Bone marrow (tissue), 2 donors: ENCODE measurements around the gene PSG6.
"Not testable (repeated sequence)": the region's sequence is repeated elsewhere in the genome, so short reads cannot be mapped to it uniquely, and the experiment has no call there.

Experiments used
- DNase-seq, 2 donors: peaks; one replicate each; lab custom pipeline; 2025; lab: John Stamatoyannopoulos, UW

The PSG6 gene

GRCh38 chr19:42917634-42918033 lies at the start of gene PSG6:
Gene PSG6, minus strand, starts transcription at chr19:42917894. Its CDS starts 102 bp downstream, at chr19:42917792.
- DNase-seq, result not testable (repeated sequence)

- no peak for DNase-seq
These were observed 47.5 kb upstream of the PSG6 start for GRCh38 chr19:42965176-42965575.

GRCh38 chr19:42961119-42961518 lies 43.4 kb upstream of the PSG6 start:
- DNase-seq, result no peak

GRCh38 chr19:42952126-42952525 lies 34.4 kb upstream of the PSG6 start:
- not testable (repeated sequence) for DNase-seq

GRCh38 chr19:42951476-42951875 lies 33.8 kb upstream of the PSG6 start:
- DNase-seq, result not testable (repeated sequence)

- DNase-seq, result no peak
These were observed 24.6 kb upstream of the PSG6 start for GRCh38 chr19:42942187-42942789.

- DNase-seq, result not testable (repeated sequence)
These were observed 19.4 kb upstream of the PSG6 start, which contains the start of gene PSG7 for GRCh38 chr19:42937107-42937506. Gene PSG7, minus strand, starts transcription at chr19:42937207. Its CDS starts 131 bp downstream, at chr19:42937076.

GRCh38 chr19:42934726-42935125 lies 17.0 kb upstream of the PSG6 start:
- DNase-seq, result not testable (repeated sequence)

GRCh38 chr19:42934183-42934582 lies 16.5 kb upstream of the PSG6 start:
- not testable (repeated sequence) for DNase-seq

GRCh38 chr19:42933412-42933811 lies 15.7 kb upstream of the PSG6 start:
- not testable (repeated sequence) for DNase-seq

- not testable (repeated sequence) for DNase-seq
These were observed 14.9 kb upstream of the PSG6 start for GRCh38 chr19:42932485-42933101.

- DNase-seq, result not testable (repeated sequence)
These were observed 12.5 kb upstream of the PSG6 start for GRCh38 chr19:42930214-42930613.

GRCh38 chr19:42928896-42929295 lies 11.2 kb upstream of the PSG6 start:
- DNase-seq, result no peak

GRCh38 chr19:42926781-42927180 lies 9.1 kb upstream of the PSG6 start:
- no peak for DNase-seq

- DNase-seq, result not testable (repeated sequence)
These were observed 5.4 kb upstream of the PSG6 start for GRCh38 chr19:42923106-42923505.

- not testable (repeated sequence) for DNase-seq
These were observed 3.3 kb upstream of the PSG6 start for GRCh38 chr19:42920971-42921370.

GRCh38 chr19:42919757-42920079 lies 2.0 kb upstream of the PSG6 start:
- no peak for DNase-seq

GRCh38 chr19:42919070-42919756 lies 1.5 kb upstream of the PSG6 start:
- DNase-seq, result not testable (repeated sequence)

GRCh38 chr19:42918377-42919069 lies 829 bp upstream of the PSG6 start:
- DNase-seq, result not testable (repeated sequence)

- not testable (repeated sequence) for DNase-seq
These were observed 763 bp downstream of the PSG6 start for GRCh38 chr19:42916931-42917330.

- DNase-seq, result not testable (repeated sequence)
These were observed 4.2 kb downstream of the PSG6 start for GRCh38 chr19:42913516-42913915.

GRCh38 chr19:42912941-42913340 lies 4.8 kb downstream of the PSG6 start:
- DNase-seq, result not testable (repeated sequence)
